DND-41 (cell line): ENCODE data around the gene BIRC3.

Experiments used
- EZH2 ChIP-seq: IDR thresholded peaks from 3 replicates; pipeline ENCODE4 v1.6.1; 2012; ENCODE audit warnings: borderline replicate concordance, low read depth, mild to moderate bottlenecking, moderate library complexity, low read length, inconsistent platforms; ENCODE audit not compliant: severe bottlenecking
- TF ChIP-seq, protein P1 (sequence below): IDR thresholded peaks from 2 replicates; pipeline ENCODE4 v1.5.1; 2012; ENCODE audit warnings: borderline replicate concordance, low read length, moderate library complexity, mild to moderate bottlenecking; ENCODE audit not compliant: poor library complexity, severe bottlenecking; ENCODE audit errors: extremely low read depth

DNA sequence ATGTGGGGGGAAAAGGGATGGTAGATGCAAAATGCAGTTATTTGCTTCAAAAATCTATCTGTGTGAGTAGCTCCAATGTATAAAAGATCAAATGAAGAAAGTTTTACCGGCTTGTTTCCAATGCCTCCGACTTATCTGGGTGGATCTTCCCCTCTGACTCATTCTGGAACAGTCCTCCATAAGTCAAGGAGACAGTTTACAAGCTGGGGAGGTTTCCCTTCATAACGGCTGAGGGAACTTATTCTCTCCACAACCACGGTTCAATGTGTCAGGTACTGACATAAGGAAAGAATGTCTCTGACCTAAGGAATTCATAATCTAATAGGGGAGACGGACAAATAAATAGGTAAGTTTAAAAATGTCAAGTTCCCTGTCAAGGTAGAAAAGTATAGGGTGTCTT, 49.7 kb upstream of the BIRC3 start:
- TF ChIP-seq, protein P1, sequence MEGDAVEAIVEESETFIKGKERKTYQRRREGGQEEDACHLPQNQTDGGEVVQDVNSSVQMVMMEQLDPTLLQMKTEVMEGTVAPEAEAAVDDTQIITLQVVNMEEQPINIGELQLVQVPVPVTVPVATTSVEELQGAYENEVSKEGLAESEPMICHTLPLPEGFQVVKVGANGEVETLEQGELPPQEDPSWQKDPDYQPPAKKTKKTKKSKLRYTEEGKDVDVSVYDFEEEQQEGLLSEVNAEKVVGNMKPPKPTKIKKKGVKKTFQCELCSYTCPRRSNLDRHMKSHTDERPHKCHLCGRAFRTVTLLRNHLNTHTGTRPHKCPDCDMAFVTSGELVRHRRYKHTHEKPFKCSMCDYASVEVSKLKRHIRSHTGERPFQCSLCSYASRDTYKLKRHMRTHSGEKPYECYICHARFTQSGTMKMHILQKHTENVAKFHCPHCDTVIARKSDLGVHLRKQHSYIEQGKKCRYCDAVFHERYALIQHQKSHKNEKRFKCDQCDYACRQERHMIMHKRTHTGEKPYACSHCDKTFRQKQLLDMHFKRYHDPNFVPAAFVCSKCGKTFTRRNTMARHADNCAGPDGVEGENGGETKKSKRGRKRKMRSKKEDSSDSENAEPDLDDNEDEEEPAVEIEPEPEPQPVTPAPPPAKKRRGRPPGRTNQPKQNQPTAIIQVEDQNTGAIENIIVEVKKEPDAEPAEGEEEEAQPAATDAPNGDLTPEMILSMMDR = no peak
- no peak for TF ChIP-seq EZH2
